CD1c-positive myeloid dendritic cell (primary cell): ENCODE results near the gene ST3GAL3.
A peak's percentile ranks its signal among the peaks of the same experiment; 100 is the strongest.
"Not testable (repeated sequence)": the region's sequence is repeated elsewhere in the genome, so short reads cannot be mapped to it uniquely, and the experiment has no call there.

Experiments used
- DNase-seq: peaks from one replicate; pipeline ENCODE4 v3.0.0-alpha.2; 2016; ENCODE audit errors: extremely low spot score

Gene ST3GAL3

GRCh38 chr1:43703836-43704235 lies 3.5 kb upstream of the ST3GAL3 start:
- no peak for DNase-seq

- no peak for DNase-seq
Measured at GRCh38 chr1:43704838-43705237, 2.5 kb upstream of the ST3GAL3 start.

GRCh38 chr1:43705334-43705733 lies 2.0 kb upstream of the ST3GAL3 start:
- no peak for DNase-seq

GRCh38 chr1:43705982-43706597 lies 1.2 kb upstream of the ST3GAL3 start:
- peak; percentile 19 for DNase-seq

- DNase-seq = no peak
Measured at GRCh38 chr1:43706598-43707189, 642 bp upstream of the ST3GAL3 start.

- no peak for DNase-seq
Measured at GRCh38 chr1:43708002-43708410, 670 bp downstream of the ST3GAL3 start.

- DNase-seq = peak; percentile 23
Measured at GRCh38 chr1:43711049-43711448, 3.7 kb downstream of the ST3GAL3 start.

GRCh38 chr1:43711524-43712386 lies 4.4 kb downstream of the ST3GAL3 start:
- no peak for DNase-seq

- DNase-seq = no peak
Measured at GRCh38 chr1:43716559-43717281, 9.4 kb downstream of the ST3GAL3 start.

GRCh38 chr1:43719063-43719462 lies 11.7 kb downstream of the ST3GAL3 start:
- DNase-seq = no peak

GRCh38 chr1:43719670-43720419 lies 12.5 kb downstream of the ST3GAL3 start:
- not testable (repeated sequence) for DNase-seq

- DNase-seq = no peak
Measured at GRCh38 chr1:43722810-43723209, 15.5 kb downstream of the ST3GAL3 start.

GRCh38 chr1:43729816-43730463 lies 22.6 kb downstream of the ST3GAL3 start:
- DNase-seq = no peak

GRCh38 chr1:43731867-43732531 lies 24.7 kb downstream of the ST3GAL3 start:
- DNase-seq = no peak

GRCh38 chr1:43736819-43737218 lies 29.5 kb downstream of the ST3GAL3 start:
- no peak for DNase-seq

- no peak for DNase-seq
Measured at GRCh38 chr1:43742026-43742425, 34.7 kb downstream of the ST3GAL3 start.

GRCh38 chr1:43743206-43743605 lies 35.9 kb downstream of the ST3GAL3 start:
- DNase-seq = no peak

- no peak for DNase-seq
Measured at GRCh38 chr1:43747736-43748135, 40.4 kb downstream of the ST3GAL3 start.

GRCh38 chr1:43750083-43750482 lies 42.7 kb downstream of the ST3GAL3 start:
- DNase-seq = no peak

GRCh38 chr1:43753422-43753821 lies 46.1 kb downstream of the ST3GAL3 start:
- DNase-seq = no peak
